ENCODE measurements around the gene PTPRM. TPM values are rescaled to one million over a fixed set of nuclear protein-coding genes. Genes with fewer than 3 reads are reported as not detected.

Gene PTPRM
- total and polyA plus RNA-seq, 2 experiments from 2014 or later = 30.9 to 62.8 TPM

GRCh38 chr18:8359076-8359475 lies 792.0 kb downstream of the PTPRM start:
- Histone ChIP-seq H3K4me3 (no peak overlapping the region), H2AFZ (no peak overlapping the region), H3K27ac (no peak overlapping the region), H3K4me2 (ENCODE audit: unreplicated experiment) (no peak overlapping the region), H3K9me2 (ENCODE audit: insufficient read depth) (no peaks in the 10 kb centered on the region), H3K9ac (no peak overlapping the region), H3K4me1 (ENCODE audit: insufficient read depth) (no peaks in the 10 kb centered on the region), H3K9me3 (ENCODE audit: low read depth) (no peaks in the 10 kb centered on the region), H3K27me3 (replicated peaks; ENCODE audit: insufficient read depth) (no peaks in the 10 kb centered on the region), H3F3A (ENCODE audit: insufficient read depth) (no peaks in the 10 kb centered on the region), H4K20me1 (ENCODE audit: insufficient read depth) (no peaks in the 10 kb centered on the region; the same call in 1 of the 2 replicates), H3K79me2 (ENCODE audit: insufficient read depth) (no peaks in the 10 kb centered on the region), H3K36me3 (ENCODE audit: low read depth) (no peaks in the 10 kb centered on the region)
- WGBS, 2 experiments (ENCODE audit: low coverage in 1 of 2, low lambda C conversion rate in 2 of 2, missing lambda C conversion rate in 2 of 2) = 95 to 98% methylated on average over 6 of the region's 6 CpGs
- TF ChIP-seq EZH2 (IDR thresholded peaks at IDR 0.05; ENCODE audit: insufficient read depth, poor library complexity, severe bottlenecking) (no peak), EZH2phosphoT487 (IDR thresholded peaks at IDR 0.05; ENCODE audit: insufficient read depth, low read depth) (no peak)
- DNase-seq = no peak
- in situ Hi-C loops (cut with MboI) = no loop called here

- Histone ChIP-seq H3K79me2 (ENCODE audit: insufficient read depth) (no peaks in the 10 kb centered on the region), H4K20me1 (ENCODE audit: insufficient read depth) (no peaks in the 10 kb centered on the region; the same call in 1 of the 2 replicates), H3K9me2 (ENCODE audit: insufficient read depth) (no peaks in the 10 kb centered on the region), H3F3A (ENCODE audit: insufficient read depth) (no peaks in the 10 kb centered on the region), H3K4me1 (ENCODE audit: insufficient read depth) (no peaks in the 10 kb centered on the region), H3K9ac (no peak overlapping the region), H2AFZ (no peak overlapping the region), H3K9me3 (ENCODE audit: low read depth) (no peaks in the 10 kb centered on the region), H3K27me3 (replicated peaks; ENCODE audit: insufficient read depth) (no peaks in the 10 kb centered on the region), H3K4me3 (no peak overlapping the region), H3K4me2 (ENCODE audit: unreplicated experiment) (no peak overlapping the region), H3K36me3 (ENCODE audit: low read depth) (no peaks in the 10 kb centered on the region), H3K27ac (no peak overlapping the region)
- TF ChIP-seq EZH2 (IDR thresholded peaks at IDR 0.05; ENCODE audit: insufficient read depth, poor library complexity, severe bottlenecking) = no peak
- no peak for TF ChIP-seq EZH2phosphoT487 (IDR thresholded peaks at IDR 0.05; ENCODE audit: insufficient read depth, low read depth)
- in situ Hi-C loops (cut with MboI) = no loop called here
- 97 to 98% methylated on average over 8 of the region's 8 CpGs for WGBS, 2 experiments (ENCODE audit: low coverage in 1 of 2, low lambda C conversion rate in 2 of 2, missing lambda C conversion rate in 2 of 2)
- no peak for DNase-seq
These were observed 792.4 kb downstream of the PTPRM start for GRCh38 chr18:8359481-8359880.

GRCh38 chr18:8361941-8362471 lies 794.9 kb downstream of the PTPRM start:
- H2AFZ ChIP-seq = no peak overlapping the region
- no peaks in the 10 kb centered on the region for H3K9me3 ChIP-seq (ENCODE audit: low read depth)
- H3K9me2 ChIP-seq (ENCODE audit: insufficient read depth) = no peaks in the 10 kb centered on the region
- H3K4me2 ChIP-seq (ENCODE audit: unreplicated experiment) = no peak overlapping the region
- in situ Hi-C loops (cut with MboI) = no loop called here
- H3K36me3 ChIP-seq (ENCODE audit: low read depth) = no peaks in the 10 kb centered on the region
- WGBS, 2 experiments (ENCODE audit: low coverage in 1 of 2, low lambda C conversion rate in 2 of 2, missing lambda C conversion rate in 2 of 2) = 95 to 97% methylated on average over 5 of the region's 5 CpGs
- H3K9ac ChIP-seq = no peak overlapping the region
- no peaks in the 10 kb centered on the region; the same call in 1 of the 2 replicates for H4K20me1 ChIP-seq (ENCODE audit: insufficient read depth)
- no peaks in the 10 kb centered on the region for H3K4me1 ChIP-seq (ENCODE audit: insufficient read depth)
- no peaks in the 10 kb centered on the region for H3K79me2 ChIP-seq (ENCODE audit: insufficient read depth)
- H3K4me3 ChIP-seq = no peak overlapping the region
- H3F3A ChIP-seq (ENCODE audit: insufficient read depth) = no peaks in the 10 kb centered on the region
- no peak for TF ChIP-seq EZH2 (IDR thresholded peaks at IDR 0.05; ENCODE audit: insufficient read depth, poor library complexity, severe bottlenecking)
- no peak for TF ChIP-seq EZH2phosphoT487 (IDR thresholded peaks at IDR 0.05; ENCODE audit: insufficient read depth, low read depth)
- no peak for DNase-seq
- H3K27ac ChIP-seq = no peak overlapping the region
- H3K27me3 ChIP-seq (replicated peaks; ENCODE audit: insufficient read depth) = no peaks in the 10 kb centered on the region

- no peak overlapping the region for H3K4me3 ChIP-seq
- H3K4me2 ChIP-seq (ENCODE audit: unreplicated experiment) = no peak overlapping the region
- no peaks in the 10 kb centered on the region for H3F3A ChIP-seq (ENCODE audit: insufficient read depth)
- in situ Hi-C loops (cut with MboI) = no loop called here
- H2AFZ ChIP-seq = no peak overlapping the region
- H3K4me1 ChIP-seq (ENCODE audit: insufficient read depth) = no peaks in the 10 kb centered on the region
- H3K27ac ChIP-seq = no peak overlapping the region
- TF ChIP-seq EZH2 (IDR thresholded peaks at IDR 0.05; ENCODE audit: insufficient read depth, poor library complexity, severe bottlenecking) (no peak), EZH2phosphoT487 (IDR thresholded peaks at IDR 0.05; ENCODE audit: insufficient read depth, low read depth) (no peak)
- 82 to 86% methylated on average over 5 of the region's 5 CpGs for WGBS, 2 experiments (ENCODE audit: low coverage in 1 of 2, low lambda C conversion rate in 2 of 2, missing lambda C conversion rate in 2 of 2)
- H3K9me3 ChIP-seq (ENCODE audit: low read depth) = no peaks in the 10 kb centered on the region
- no peaks in the 10 kb centered on the region for H3K9me2 ChIP-seq (ENCODE audit: insufficient read depth)
- no peaks in the 10 kb centered on the region; the same call in 1 of the 2 replicates for H4K20me1 ChIP-seq (ENCODE audit: insufficient read depth)
- H3K27me3 ChIP-seq (replicated peaks; ENCODE audit: insufficient read depth) = no peaks in the 10 kb centered on the region
- H3K9ac ChIP-seq = no peak overlapping the region
- no peaks in the 10 kb centered on the region for H3K36me3 ChIP-seq (ENCODE audit: low read depth)
- no peak for DNase-seq
- no peaks in the 10 kb centered on the region for H3K79me2 ChIP-seq (ENCODE audit: insufficient read depth)
These were observed 795.7 kb downstream of the PTPRM start for GRCh38 chr18:8362863-8363262.
